LoVo (cell line): ENCODE results near the gene NAB2.
"Not testable (repeated sequence)": the region's sequence is repeated elsewhere in the genome, so short reads cannot be mapped to it uniquely, and the experiment has no call there.

Source experiments
- DNase-seq: peaks from one replicate; pipeline ENCODE4 v3.0.0-alpha.2; 2016; ENCODE audit warnings: low spot score

Gene NAB2

GRCh38 chr12:57088354-57089270 lies at the start of gene NAB2:
Gene NAB2, plus strand, starts transcription at chr12:57089114. Its CDS starts 158 bp downstream, at chr12:57089272.
- DNase-seq = peak; percentile 98

GRCh38 chr12:57040211-57040610 lies 48.7 kb upstream of the NAB2 start:
- DNase-seq = no peak

- no peak for DNase-seq
Measured at GRCh38 chr12:57040750-57041149, 48.2 kb upstream of the NAB2 start.

GRCh38 chr12:57042695-57043094 lies 46.2 kb upstream of the NAB2 start:
- no peak for DNase-seq

GRCh38 chr12:57044468-57044867 lies 44.4 kb upstream of the NAB2 start:
- no peak for DNase-seq

- no peak for DNase-seq
Measured at GRCh38 chr12:57044889-57045288, 44.0 kb upstream of the NAB2 start.

- no peak for DNase-seq
Measured at GRCh38 chr12:57046086-57046791, 42.7 kb upstream of the NAB2 start.

GRCh38 chr12:57046947-57047890 lies 41.7 kb upstream of the NAB2 start:
- no peak for DNase-seq

GRCh38 chr12:57047981-57048380 lies 40.9 kb upstream of the NAB2 start:
- DNase-seq = no peak

- DNase-seq = no peak
Measured at GRCh38 chr12:57048423-57049118, 40.3 kb upstream of the NAB2 start.

- DNase-seq = peak; percentile 67
Measured at GRCh38 chr12:57049119-57049446, 39.8 kb upstream of the NAB2 start.

GRCh38 chr12:57049890-57050289 lies 39.0 kb upstream of the NAB2 start, which contains the start of gene MYO1A:
Gene MYO1A, minus strand, starts transcription at chr12:57050129. Its CDS starts 1,806 bp downstream, at chr12:57048323.
- DNase-seq = peak; percentile 77

GRCh38 chr12:57051011-57051410 lies 37.9 kb upstream of the NAB2 start:
- DNase-seq = no peak

- DNase-seq = not testable (repeated sequence)
Measured at GRCh38 chr12:57053146-57053545, 35.8 kb upstream of the NAB2 start.

GRCh38 chr12:57053901-57054300 lies 35.0 kb upstream of the NAB2 start:
- not testable (repeated sequence) for DNase-seq

- no peak for DNase-seq
Measured at GRCh38 chr12:57055824-57056223, 33.1 kb upstream of the NAB2 start.

- no peak for DNase-seq
Measured at GRCh38 chr12:57057067-57057751, 31.7 kb upstream of the NAB2 start.

GRCh38 chr12:57058454-57058853 lies 30.5 kb upstream of the NAB2 start:
- no peak for DNase-seq

GRCh38 chr12:57063991-57064685 lies 24.8 kb upstream of the NAB2 start:
- no peak for DNase-seq

- DNase-seq = no peak
Measured at GRCh38 chr12:57066245-57066644, 22.7 kb upstream of the NAB2 start.
